Nephron progenitor cell (in vitro differentiated cells): Measurements from ENCODE around the gene CKMT1A.

Experiments used
- DNase-seq: peaks from one replicate; pipeline ENCODE4 v3.0.0; 2021
- H3K27ac Mint-ChIP-seq: 2 replicates; pipeline ENCODE4 v1.8.0; 2021; ENCODE audit warnings: mild to moderate bottlenecking, moderate library complexity, mixed read lengths
- H3K27me3 Mint-ChIP-seq: 2 replicates; pipeline ENCODE4 v1.8.0; 2021; ENCODE audit warnings: mild to moderate bottlenecking, low read depth, mixed read lengths; ENCODE audit not compliant: poor library complexity
- H3K36me3 Mint-ChIP-seq: 2 replicates; pipeline ENCODE4 v1.8.0; 2021; ENCODE audit warnings: low read depth, mixed read lengths
- H3K4me1 Mint-ChIP-seq: 2 replicates; pipeline ENCODE4 v1.8.0; 2021; ENCODE audit warnings: mixed read lengths
- H3K4me3 Mint-ChIP-seq: 2 replicates; pipeline ENCODE4 v1.8.0; 2021; ENCODE audit warnings: mild to moderate bottlenecking, moderate library complexity, mixed read lengths
- H3K9me3 Mint-ChIP-seq: 2 replicates; pipeline ENCODE4 v1.8.0; 2021; ENCODE audit warnings: mild to moderate bottlenecking, moderate library complexity, mixed read lengths
- TF ChIP-seq, protein P1 (sequence below): fragments of 200-600 bp; sonication (generic); IDR thresholded peaks from 2 replicates; pipeline ENCODE4 v1.5.0; 2021; ENCODE audit warnings: antibody characterized with exemption

The CKMT1A gene

DNA sequence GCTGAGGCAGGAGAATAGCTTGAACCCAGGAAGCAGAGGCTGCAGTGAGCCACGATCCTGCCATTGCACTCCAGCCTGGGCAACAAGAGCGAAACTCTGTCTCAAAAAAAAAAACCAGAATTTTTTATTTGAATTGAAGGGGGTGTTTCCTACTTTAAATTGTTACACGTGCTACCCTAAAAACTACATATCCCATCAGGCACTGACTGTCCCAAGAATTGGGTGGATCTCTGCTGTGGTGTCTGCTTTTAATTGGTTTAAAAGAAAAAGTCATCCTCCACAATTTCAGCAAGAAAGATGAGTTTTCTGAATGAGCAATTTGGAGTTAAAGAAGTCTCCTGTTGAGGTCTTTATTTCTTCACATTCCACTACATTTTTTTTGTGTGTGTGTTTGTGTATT lies 54.7 kb downstream of the CKMT1A start:
- Mint-ChIP-seq H3K4me3 (peak overlapping the region; percentile 97), H3K27ac (no peak overlapping the region), H3K4me1 (peaks cover 33% of the 10 kb centered on the region), H3K9me3 (peaks cover 17% of the 10 kb centered on the region), H3K36me3 (peaks cover 41% of the 10 kb centered on the region), H3K27me3 (no peaks in the 10 kb centered on the region)
- DNase-seq, result no peak
- TF ChIP-seq, protein P1, sequence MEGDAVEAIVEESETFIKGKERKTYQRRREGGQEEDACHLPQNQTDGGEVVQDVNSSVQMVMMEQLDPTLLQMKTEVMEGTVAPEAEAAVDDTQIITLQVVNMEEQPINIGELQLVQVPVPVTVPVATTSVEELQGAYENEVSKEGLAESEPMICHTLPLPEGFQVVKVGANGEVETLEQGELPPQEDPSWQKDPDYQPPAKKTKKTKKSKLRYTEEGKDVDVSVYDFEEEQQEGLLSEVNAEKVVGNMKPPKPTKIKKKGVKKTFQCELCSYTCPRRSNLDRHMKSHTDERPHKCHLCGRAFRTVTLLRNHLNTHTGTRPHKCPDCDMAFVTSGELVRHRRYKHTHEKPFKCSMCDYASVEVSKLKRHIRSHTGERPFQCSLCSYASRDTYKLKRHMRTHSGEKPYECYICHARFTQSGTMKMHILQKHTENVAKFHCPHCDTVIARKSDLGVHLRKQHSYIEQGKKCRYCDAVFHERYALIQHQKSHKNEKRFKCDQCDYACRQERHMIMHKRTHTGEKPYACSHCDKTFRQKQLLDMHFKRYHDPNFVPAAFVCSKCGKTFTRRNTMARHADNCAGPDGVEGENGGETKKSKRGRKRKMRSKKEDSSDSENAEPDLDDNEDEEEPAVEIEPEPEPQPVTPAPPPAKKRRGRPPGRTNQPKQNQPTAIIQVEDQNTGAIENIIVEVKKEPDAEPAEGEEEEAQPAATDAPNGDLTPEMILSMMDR, result no peak
